HG02610 (cell line): Measurements from ENCODE around the gene ELMOD3.
A peak's percentile ranks its signal among the peaks of the same experiment; 100 is the strongest.
"Not testable (repeated sequence)": the region's sequence is repeated elsewhere in the genome, so short reads cannot be mapped to it uniquely, and the experiment has no call there.

Experiments used
- ATAC-seq: cut with Tn5 transposase; IDR thresholded peaks from one replicate; pipeline ENCODE4 v1.9.1; 2021; ENCODE audit warnings: mild to moderate bottlenecking, moderate library complexity; ENCODE audit not compliant: unreplicated experiment

The ELMOD3 gene

GRCh38 chr2:85354286-85355072 is at the start of gene ELMOD3, which contains the start of gene RETSAT:
TSS of gene ELMOD3 (plus strand) at chr2:85354769. CDS start at chr2:85357199, 2,430 bp downstream.
TSS of gene RETSAT (minus strand) at chr2:85354528. CDS start at chr2:85354507, 21 bp downstream.
- peak; percentile 98 for ATAC-seq

GRCh38 chr2:85307527-85307897 is 47.1 kb upstream of the ELMOD3 start:
- ATAC-seq: no peak

GRCh38 chr2:85308201-85308600 is 46.4 kb upstream of the ELMOD3 start:
- ATAC-seq: no peak

- ATAC-seq: no peak
These were observed 45.5 kb upstream of the ELMOD3 start for GRCh38 chr2:85308896-85309555.

GRCh38 chr2:85309699-85310321 is 44.8 kb upstream of the ELMOD3 start:
- no peak for ATAC-seq

GRCh38 chr2:85310330-85310729 is 44.2 kb upstream of the ELMOD3 start:
- peak; percentile 49 for ATAC-seq

- ATAC-seq: no peak
These were observed 42.2 kb upstream of the ELMOD3 start for GRCh38 chr2:85312404-85312803.

GRCh38 chr2:85314884-85315242 is 39.7 kb upstream of the ELMOD3 start:
- no peak for ATAC-seq

- not testable (repeated sequence) for ATAC-seq
These were observed 38.6 kb upstream of the ELMOD3 start for GRCh38 chr2:85315921-85316320.

GRCh38 chr2:85318222-85319074 is 36.1 kb upstream of the ELMOD3 start:
- ATAC-seq: peak; percentile 77

GRCh38 chr2:85319796-85320195 is 34.8 kb upstream of the ELMOD3 start:
- no peak for ATAC-seq

- ATAC-seq: no peak
These were observed 31.1 kb upstream of the ELMOD3 start for GRCh38 chr2:85323351-85323987.

GRCh38 chr2:85323988-85324367 is 30.6 kb upstream of the ELMOD3 start:
- ATAC-seq: not testable (repeated sequence)

- ATAC-seq: no peak
These were observed 29.7 kb upstream of the ELMOD3 start for GRCh38 chr2:85324639-85325465.

GRCh38 chr2:85325466-85325811 is 29.1 kb upstream of the ELMOD3 start:
- no peak for ATAC-seq

GRCh38 chr2:85326406-85327159 is 28.0 kb upstream of the ELMOD3 start:
- ATAC-seq: peak; percentile 39

- no peak for ATAC-seq
These were observed 27.3 kb upstream of the ELMOD3 start for GRCh38 chr2:85327160-85327821.

GRCh38 chr2:85327822-85328617 is 26.5 kb upstream of the ELMOD3 start, which contains the start of gene TGOLN2:
TSS of gene TGOLN2 (minus strand) at chr2:85327989. CDS start at chr2:85327962, 27 bp downstream.
- peak; percentile 84 for ATAC-seq
